PC-3 (cell line): ENCODE measurements around the gene RNF26. TPM values are rescaled to one million over a fixed set of nuclear protein-coding genes. Genes with fewer than 3 reads are reported as not detected.

Experiments used
- ATAC-seq: fragments of 200-7000 bp; cut with Tn5 transposase; 2 replicates; pipeline ENCODE4 v1.9.1; 2020; ENCODE audit warnings: mild to moderate bottlenecking, moderate library complexity
- BruUV-seq: library from RNA; stranded (reverse); fragments of 400-500 nt; replicated peaks from 2 replicates; lab custom pipeline; 2021; lab: Mats Ljungman, UMichigan
- CTCF ChIA-PET: fragments of 300-600 bp; sonication (Branson Sonifier 250); formaldehyde crosslinking; loops from one replicate; lab custom pipeline; 2022; ENCODE audit warnings: antibody characterized with exemption; lab: Charles Lee
- POLR2A ChIA-PET: fragments of 300-600 bp; sonication (Branson Sonifier 250); formaldehyde crosslinking; loops from one replicate; lab custom pipeline; 2022; ENCODE audit warnings: antibody characterized with exemption; ENCODE audit not compliant: unreplicated experiment; lab: Charles Lee
- DNase-seq: peaks from one replicate; pipeline ENCODE4 v3.0.0-alpha.2; 2015
- H2AFZ ChIP-seq: fragments of 300-600 bp; sonication (generic); 2 replicates; pipeline ENCODE4 v1.6.0; 2016; ENCODE audit warnings: antibody characterized with exemption, low read length
- H3F3A ChIP-seq: fragments of 300-600 bp; sonication (generic); one replicate; pipeline ENCODE4 v1.6.0; 2017; ENCODE audit warnings: antibody characterized with exemption, low read length, control low read depth, mild to moderate bottlenecking; ENCODE audit not compliant: unreplicated experiment
- H3K27ac ChIP-seq: fragments of 300-600 bp; sonication (generic); 2 replicates; pipeline ENCODE4 v1.5.1; 2016; ENCODE audit warnings: mild to moderate bottlenecking, low read length
- H3K27me3 ChIP-seq: fragments of 300-600 bp; sonication (generic); 2 replicates; pipeline ENCODE4 v1.6.1; 2016; ENCODE audit warnings: low read length, mixed read lengths
- H3K36me3 ChIP-seq: fragments of 300-600 bp; sonication (generic); 2 replicates; pipeline ENCODE4 v1.6.1; 2016; ENCODE audit warnings: low read depth, mixed run types, low read length, mixed read lengths
- H3K4me1 ChIP-seq: fragments of 300-600 bp; sonication (generic); 2 replicates; pipeline ENCODE4 v1.5.1; 2016; ENCODE audit warnings: low read length; ENCODE audit not compliant: insufficient read depth
- H3K4me2 ChIP-seq: fragments of 300-600 bp; sonication (generic); 2 replicates; pipeline ENCODE4 v1.6.0; 2016; ENCODE audit warnings: low read length
- H3K4me3 ChIP-seq: fragments of 300-600 bp; sonication (generic); 2 replicates; pipeline ENCODE4 v1.5.1; 2016; ENCODE audit warnings: mild to moderate bottlenecking, low read length, mixed read lengths
- H3K79me2 ChIP-seq: fragments of 300-600 bp; sonication (generic); 2 replicates; pipeline ENCODE4 v1.6.1; 2017; ENCODE audit warnings: low read length, mixed read lengths
- H3K9ac ChIP-seq: fragments of 300-600 bp; sonication (generic); 2 replicates; pipeline ENCODE4 v1.6.0; 2016; ENCODE audit warnings: mild to moderate bottlenecking, low read length
- H3K9me2 ChIP-seq: fragments of 300-600 bp; sonication (generic); replicated peaks from 2 replicates; pipeline ENCODE4 v1.6.1; 2016; ENCODE audit warnings: mixed run types, low read length, mixed read lengths
- H3K9me3 ChIP-seq: fragments of 300-600 bp; sonication (generic); 2 replicates; pipeline ENCODE4 v1.6.1; 2016; ENCODE audit warnings: low read length, mixed read lengths
- H4K20me1 ChIP-seq: fragments of 300-600 bp; sonication (generic); 2 replicates; pipeline ENCODE4 v1.6.1; 2016; ENCODE audit warnings: low read length, mixed read lengths
- EZH2 ChIP-seq: fragments of 300-600 bp; sonication (generic); IDR thresholded peaks from one replicate; pipeline ENCODE4 v1.6.1; 2017; ENCODE audit warnings: antibody characterized with exemption, mild to moderate bottlenecking, low read length; ENCODE audit not compliant: unreplicated experiment
- EZH2phosphoT487 ChIP-seq: fragments of 300-600 bp; sonication (generic); IDR thresholded peaks from 2 replicates; pipeline ENCODE4 v1.6.1; 2018; ENCODE audit warnings: mild to moderate bottlenecking, antibody characterized with exemption, low read length, borderline replicate concordance
- intact Hi-C: fragments of 100-400 bp; cut with micrococcal nuclease; formaldehyde crosslinking; loops from 2 replicates; pipeline ENCODE4 v1.9.0; 2023
- microRNA-seq: library from miRNA; unstranded; fragments of <30 nt; microRNA quantifications from one replicate; pipeline ENCODE4 v1.1.0, GENCODE V29; 2020; ENCODE audit not compliant: unreplicated experiment
- total RNA-seq: library from RNA; depleted of rRNA; stranded (reverse); fragments of >200 nt; gene quantifications from 2 replicates; pipeline ENCODE4 v1.2.3, GENCODE V29; 2014; rRNA removed
- TF ChIP-seq, protein P1 (sequence below): fragments of 300-600 bp; sonication (generic); conservative IDR thresholded peaks from 2 replicates; pipeline ENCODE4 v1.5.1; 2017; ENCODE audit warnings: antibody characterized with exemption, low read depth, mild to moderate bottlenecking, low read length

Gene RNF26
- total RNA-seq, 1 experiment from 2014 or later = 22.9 TPM

- no peaks in the 10 kb centered on the region for H3K9me3 ChIP-seq
- H3K79me2 ChIP-seq = no peaks in the 10 kb centered on the region
- ATAC-seq (no peak), DNase-seq (no peak)
- H3K4me3 ChIP-seq = no peak overlapping the region
- peaks cover 25% of the 10 kb centered on the region for H3K4me1 ChIP-seq
- no peaks in the 10 kb centered on the region for H3F3A ChIP-seq
- no peaks in the 10 kb centered on the region for H3K36me3 ChIP-seq
- H3K27ac ChIP-seq = no peak overlapping the region
- H2AFZ ChIP-seq = no peak overlapping the region
- ChIA-PET POLR2A (interaction anchor here (0.7 kb wide), 1 partner anchor 170 kb away, joined by 3 read pairs; no protein-coding TSS in a partner anchor), CTCF (interaction anchor here (0.6 kb wide), 1 partner anchor 41 kb away, joined by 9 read pairs; no protein-coding TSS in a partner anchor)
- H3K9me2 ChIP-seq = no peaks in the 10 kb centered on the region
- BruUV-seq = no TSS peak
- intact Hi-C loops = no loop called here
- H3K27me3 ChIP-seq = no peaks in the 10 kb centered on the region
- TF ChIP-seq EZH2 (no peak), EZH2phosphoT487 (no peak)
- TF ChIP-seq, protein P1, sequence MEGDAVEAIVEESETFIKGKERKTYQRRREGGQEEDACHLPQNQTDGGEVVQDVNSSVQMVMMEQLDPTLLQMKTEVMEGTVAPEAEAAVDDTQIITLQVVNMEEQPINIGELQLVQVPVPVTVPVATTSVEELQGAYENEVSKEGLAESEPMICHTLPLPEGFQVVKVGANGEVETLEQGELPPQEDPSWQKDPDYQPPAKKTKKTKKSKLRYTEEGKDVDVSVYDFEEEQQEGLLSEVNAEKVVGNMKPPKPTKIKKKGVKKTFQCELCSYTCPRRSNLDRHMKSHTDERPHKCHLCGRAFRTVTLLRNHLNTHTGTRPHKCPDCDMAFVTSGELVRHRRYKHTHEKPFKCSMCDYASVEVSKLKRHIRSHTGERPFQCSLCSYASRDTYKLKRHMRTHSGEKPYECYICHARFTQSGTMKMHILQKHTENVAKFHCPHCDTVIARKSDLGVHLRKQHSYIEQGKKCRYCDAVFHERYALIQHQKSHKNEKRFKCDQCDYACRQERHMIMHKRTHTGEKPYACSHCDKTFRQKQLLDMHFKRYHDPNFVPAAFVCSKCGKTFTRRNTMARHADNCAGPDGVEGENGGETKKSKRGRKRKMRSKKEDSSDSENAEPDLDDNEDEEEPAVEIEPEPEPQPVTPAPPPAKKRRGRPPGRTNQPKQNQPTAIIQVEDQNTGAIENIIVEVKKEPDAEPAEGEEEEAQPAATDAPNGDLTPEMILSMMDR = no peak
- no peak overlapping the region for H3K4me2 ChIP-seq
- no peak overlapping the region for H3K9ac ChIP-seq
- no peaks in the 10 kb centered on the region for H4K20me1 ChIP-seq
Observed at GRCh38 chr11:119384332-119384731, 50.0 kb downstream of the RNF26 start.

Small RNA genes within 50 kb of the gene (microRNA-seq; reads per million reads assigned to microRNA genes)
- gene MIR6756 = not detected

Other genes starting within 250 kb of the RNF26 start
- 9.3 and 22.5 TPM in 2 replicates for gene HMBS, start 249.6 kb upstream of the RNF26 start, total RNA-seq
- 68.0 and 82.4 TPM in 2 replicates for gene DPAGT1, start 232.7 kb upstream of the RNF26 start, total RNA-seq
- gene C2CD2L, start 227.2 kb upstream of the RNF26 start, total RNA-seq = 16.8 and 17.2 TPM in 2 replicates
- 14.7 and 24.7 TPM in 2 replicates for gene HINFP, start 212.9 kb upstream of the RNF26 start, total RNA-seq
- gene ABCG4, start 185.5 kb upstream of the RNF26 start, total RNA-seq = 0.15 and 0.63 TPM in 2 replicates
- gene NLRX1, start 165.8 kb upstream of the RNF26 start, total RNA-seq = 16.8 and 17.2 TPM in 2 replicates
- gene NHERF4, start 149.1 kb upstream of the RNF26 start, total RNA-seq = 0.87 TPM in 1 of 2 replicates, not detected in the other
- 11.4 and 15.3 TPM in 2 replicates for gene CBL, start 128.2 kb upstream of the RNF26 start, total RNA-seq
- gene MCAM, start 17.4 kb upstream of the RNF26 start, total RNA-seq = 124 and 162 TPM in 2 replicates
- gene C1QTNF5, start 6.4 kb downstream of the RNF26 start, total RNA-seq = 2.0 and 2.6 TPM in 2 replicates
- gene MFRP, start 12.2 kb downstream of the RNF26 start, total RNA-seq = not detected in 2 replicates
- gene USP2, start 47.2 kb downstream of the RNF26 start, total RNA-seq = 0.92 and 1.8 TPM in 2 replicates
- not detected in 2 replicates for gene THY1, start 88.6 kb downstream of the RNF26 start, total RNA-seq